IPS-NIHi7 (cell line): Measurements from ENCODE around the gene ARL6IP4.

ENCODE experiments used
- DNase-seq: peaks from one replicate; pipeline ENCODE4 v3.0.0; 2012; ENCODE audit warnings: mixed read lengths; ENCODE audit errors: extremely low spot score

ARL6IP4 gene

DNA sequence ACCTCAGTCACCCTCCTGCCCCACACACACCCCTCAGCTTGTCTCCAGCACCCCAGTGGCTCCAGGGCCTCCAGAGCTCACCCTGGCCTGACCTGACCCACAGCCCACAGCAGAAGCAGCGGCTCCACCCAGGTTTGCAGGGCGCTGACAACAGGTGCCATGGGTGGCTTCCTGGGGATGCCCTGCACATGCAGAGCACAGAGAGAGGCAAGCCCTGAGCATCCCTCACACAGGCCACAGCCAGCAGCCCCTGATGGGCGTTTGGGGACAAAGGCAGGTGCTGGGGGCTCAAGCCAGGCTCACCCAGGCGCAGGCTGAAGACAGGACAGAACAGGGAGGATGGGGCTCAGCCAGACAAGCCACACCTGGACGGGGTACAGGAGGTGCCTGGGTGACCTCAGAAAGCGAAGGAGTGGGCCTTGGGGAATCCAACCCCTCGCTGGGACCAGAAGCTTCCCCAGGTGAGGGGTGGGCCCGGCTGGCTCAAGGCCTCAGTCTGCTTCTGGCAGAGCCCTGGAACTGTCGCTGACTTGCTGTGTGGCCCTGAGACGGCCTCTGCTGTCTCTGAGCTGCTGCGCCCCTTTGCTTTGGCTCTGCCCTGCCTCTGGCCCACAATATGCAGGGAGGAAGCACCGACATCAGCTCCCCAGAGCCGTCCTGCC is 10.6 kb downstream of the ARL6IP4 start:
- DNase-seq, result no peak

DNA sequence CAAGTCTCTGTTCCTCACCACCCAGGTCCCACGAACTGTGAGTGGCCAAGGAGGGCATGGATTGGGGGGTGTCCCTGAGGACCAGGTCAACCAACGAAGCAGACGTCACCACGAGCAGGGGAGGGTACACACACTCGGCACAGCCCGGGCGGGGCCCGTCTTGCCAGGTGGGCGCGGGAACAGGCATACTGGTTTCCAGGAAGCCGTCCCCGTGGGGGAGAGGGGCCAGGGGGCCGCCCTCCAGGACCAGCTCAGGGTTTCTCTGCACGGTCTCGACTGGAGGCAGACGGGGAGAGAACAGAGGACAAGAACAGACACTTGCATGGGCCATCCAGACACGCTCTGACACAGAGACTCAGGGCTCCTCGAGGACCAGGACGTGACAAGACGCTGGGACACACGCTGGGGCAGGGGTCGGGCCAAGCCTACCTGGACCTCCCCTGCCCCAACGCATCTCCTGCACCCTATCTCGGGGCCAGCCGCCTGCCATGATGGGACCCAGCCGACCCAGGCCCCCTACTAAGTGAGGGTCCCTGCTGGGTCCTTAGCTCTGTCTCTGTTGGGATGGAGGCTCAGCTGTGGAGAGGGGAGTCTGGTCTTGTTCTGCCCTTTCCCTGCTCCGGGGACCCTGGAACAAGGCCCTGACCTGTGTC is 11.3 kb downstream of the ARL6IP4 start:
- no peak for DNase-seq

DNA sequence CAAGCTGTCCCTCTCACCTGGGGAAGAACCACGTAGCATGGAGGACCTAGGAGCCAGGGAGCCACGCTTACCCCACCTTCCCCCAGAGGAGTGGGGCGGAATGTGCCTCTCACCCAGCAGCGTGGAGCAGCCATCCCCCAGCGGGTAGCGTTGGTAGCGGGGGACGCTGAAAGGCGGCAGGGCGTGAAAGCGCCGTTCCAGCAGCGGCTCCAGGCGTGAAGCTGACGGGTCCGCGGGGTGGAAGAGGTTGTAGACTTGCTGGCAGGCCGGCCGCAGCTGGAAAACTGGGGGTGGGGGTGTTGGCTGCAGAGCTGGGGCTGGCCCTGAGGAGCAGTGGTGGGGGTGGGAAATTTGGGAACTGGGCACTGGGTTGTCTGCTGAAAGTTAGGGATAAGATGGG is 11.9 kb downstream of the ARL6IP4 start:
- no peak for DNase-seq

DNA sequence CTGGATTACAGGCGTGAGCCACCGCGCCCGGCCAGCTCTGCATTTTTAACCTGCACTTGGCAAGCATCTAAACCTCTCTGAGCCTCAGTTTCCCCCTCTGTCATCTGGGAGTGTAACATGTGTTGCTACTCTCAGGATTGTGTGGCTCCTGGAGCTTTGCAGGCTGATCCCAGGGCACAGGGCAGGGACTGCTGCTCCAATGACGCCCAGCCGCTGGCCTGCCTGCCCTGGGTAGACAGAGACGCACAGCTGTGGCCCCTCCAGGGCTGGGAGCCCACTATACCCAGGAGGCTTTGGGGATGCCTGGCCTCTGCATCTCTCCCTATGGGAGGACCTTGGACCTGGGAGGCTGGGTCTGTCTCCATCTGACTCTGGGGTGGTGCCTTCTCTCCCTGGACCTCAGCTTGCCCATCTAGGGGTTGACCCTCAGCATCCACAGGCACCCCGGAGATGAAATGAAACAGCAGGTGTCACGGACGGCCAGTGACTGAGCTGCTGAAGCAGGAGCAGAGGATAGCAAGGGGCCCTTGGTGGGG is 13.7 kb downstream of the ARL6IP4 start:
- DNase-seq, result no peak

DNA sequence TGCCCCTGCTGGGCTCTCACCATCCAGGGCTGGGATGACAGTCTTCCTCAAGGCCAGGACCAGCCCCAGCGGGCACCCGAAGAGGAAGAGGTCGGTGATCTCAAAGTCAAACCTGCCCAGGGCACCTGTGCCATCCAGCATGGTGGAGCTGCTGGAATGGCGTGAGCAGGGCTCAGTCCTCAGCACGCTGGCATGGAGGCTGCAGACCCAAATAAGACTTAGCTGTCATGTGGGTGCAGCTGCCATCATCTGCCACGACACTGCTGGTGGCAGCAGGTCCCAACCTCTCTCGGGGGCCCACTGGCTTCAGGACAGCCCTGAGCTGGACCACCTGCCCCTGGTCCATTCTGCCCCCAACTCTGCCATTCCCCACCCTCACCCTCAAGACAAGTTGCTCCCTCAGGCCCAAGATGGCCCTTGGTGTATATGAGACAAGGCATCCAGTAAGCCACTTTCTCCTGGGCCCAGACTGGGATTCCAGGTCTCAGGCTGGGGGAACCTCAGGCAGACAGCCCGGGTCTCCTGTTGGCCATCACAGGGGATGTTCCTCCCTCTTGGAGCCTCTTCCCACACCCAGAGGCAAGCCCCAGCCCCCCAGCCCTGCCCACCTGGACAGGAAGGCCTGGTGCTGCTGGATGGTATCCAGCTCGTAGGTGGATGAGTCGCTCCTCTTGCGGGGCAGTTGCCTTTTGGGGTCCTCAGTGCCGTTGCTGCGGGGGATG is 14.5 kb downstream of the ARL6IP4 start:
- DNase-seq, result no peak

DNA sequence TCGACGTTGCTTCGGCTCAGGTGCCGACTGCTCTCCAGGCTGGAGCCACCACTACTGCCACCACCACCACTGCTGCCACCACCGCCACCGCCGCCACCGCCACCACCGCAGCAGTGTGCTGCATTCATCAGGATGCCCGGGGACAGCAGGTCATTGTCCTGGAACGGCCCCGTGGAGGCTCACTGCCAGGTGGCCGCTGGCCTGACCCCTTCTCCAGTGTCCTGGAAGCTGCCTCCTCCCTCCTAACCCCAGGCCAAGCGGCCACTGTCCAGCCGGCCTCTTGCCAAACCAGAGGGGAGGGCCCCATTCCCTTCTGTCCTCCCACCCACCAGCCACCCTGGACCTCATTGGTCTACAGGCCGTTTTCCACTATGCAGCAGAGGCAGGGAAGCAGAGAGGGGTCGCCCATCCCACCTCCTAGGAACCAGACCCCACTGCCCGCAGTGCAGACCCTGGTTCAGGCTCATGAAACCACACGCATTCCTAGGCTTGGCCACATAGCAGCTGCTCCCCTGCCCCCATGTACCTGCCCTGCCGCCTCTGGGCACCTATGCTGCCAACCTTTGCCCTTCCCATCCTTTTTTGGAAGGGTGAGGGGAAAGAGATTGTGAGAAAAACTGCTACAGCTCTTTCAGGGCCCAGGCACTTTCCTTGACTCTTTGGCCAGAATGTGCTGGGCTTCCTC is 15.2 kb downstream of the ARL6IP4 start:
- no peak for DNase-seq

DNA sequence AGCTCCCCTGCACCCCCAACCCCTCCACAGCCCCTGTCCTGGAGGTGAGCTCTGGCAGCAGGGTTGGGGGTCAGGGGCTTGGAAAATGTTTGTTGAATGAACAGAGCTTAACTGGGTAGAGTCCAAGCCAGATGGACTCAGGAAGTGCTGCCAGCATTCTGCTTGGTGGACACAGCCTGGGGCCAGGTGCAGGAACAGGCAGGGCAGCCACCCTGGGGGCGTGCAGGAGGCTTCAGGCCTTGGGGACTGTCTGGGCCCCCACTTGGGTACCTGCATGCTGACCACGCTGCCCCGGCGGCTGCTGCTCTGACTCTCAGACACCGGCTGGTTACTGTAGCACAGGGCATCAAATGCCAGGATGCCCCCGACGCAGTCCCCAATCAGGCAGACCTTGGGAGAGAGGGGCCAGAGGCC is 15.7 kb downstream of the ARL6IP4 start:
- DNase-seq, result no peak

DNA sequence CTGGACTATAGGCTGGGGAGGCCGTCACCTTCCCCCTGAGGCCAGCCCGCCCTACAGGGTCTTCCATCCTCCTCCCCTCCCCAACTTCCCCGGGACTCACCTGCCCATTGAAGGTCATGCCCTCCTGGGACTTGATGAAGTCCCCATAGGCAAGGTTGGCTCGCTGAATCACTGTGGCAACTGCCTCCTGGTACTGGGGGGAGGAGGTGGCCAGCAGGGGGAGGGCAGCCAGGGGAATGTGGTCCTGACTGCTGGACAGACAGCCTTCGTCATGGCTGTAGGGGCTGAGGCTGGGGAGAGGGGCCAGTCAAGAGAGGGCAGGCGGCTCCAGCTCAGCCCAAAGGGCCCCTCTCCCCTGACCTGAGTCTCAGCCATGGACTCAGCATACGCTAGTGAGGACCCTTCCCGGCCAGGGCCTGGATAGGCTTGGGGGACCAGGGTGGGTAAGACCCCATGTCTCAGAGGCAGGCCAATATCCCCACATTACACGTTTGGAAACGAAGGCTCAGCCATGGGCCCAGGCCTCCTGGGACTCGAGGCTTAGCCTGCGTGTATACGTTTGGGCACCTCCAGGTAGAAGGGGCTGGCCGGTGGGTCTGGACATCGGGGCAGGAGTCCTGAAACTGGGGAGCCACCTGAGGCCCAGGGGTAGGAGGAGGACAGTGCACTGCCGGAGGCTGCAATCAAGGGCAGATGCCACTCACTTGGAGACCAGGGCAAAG is 16.3 kb downstream of the ARL6IP4 start:
- no peak for DNase-seq

DNA sequence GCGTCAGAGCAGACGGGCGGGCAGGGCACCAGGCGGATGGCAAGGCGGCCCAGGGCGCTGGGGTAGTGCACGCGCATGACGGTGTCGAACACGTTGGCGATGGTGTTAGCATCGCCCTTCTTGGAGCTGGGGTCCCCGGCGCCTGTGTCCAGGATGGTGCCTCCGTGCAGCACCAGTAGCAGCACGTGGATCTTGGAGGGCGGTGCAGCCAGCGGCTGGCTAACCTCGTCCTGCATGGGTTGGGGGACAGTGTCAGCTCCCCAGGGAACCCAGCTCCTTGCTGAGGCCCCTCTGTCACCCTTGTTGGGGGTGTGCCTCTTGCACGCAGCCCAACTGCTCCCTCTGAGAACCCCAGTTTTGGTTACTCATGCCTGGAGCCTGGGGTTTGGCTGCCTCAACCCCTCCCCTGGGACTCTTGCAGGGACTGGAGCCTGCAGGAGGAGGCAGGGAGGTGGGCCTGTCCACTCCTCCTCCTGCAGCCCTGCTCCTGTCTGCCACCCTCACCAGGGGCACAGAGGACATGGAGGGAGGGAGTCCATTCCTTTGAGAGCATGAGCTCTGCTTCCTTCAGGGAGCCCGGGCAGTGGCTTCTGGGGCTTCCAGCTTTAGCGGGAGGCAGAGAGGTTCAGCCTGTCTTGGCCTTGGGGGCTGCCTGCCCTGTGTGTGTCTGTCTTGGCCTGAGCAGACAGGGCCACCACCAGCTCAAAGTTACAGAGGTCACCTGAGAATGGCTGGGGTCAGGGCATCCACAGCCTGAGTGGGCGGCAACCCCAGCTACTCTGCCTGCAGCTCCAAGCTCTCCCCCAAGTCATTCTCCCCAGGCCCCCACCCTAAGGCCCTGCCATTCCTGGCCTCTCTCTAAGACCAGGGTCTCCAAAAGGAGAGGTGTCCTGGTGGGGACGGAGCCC is 17.1 kb downstream of the ARL6IP4 start:
- no peak for DNase-seq

DNA sequence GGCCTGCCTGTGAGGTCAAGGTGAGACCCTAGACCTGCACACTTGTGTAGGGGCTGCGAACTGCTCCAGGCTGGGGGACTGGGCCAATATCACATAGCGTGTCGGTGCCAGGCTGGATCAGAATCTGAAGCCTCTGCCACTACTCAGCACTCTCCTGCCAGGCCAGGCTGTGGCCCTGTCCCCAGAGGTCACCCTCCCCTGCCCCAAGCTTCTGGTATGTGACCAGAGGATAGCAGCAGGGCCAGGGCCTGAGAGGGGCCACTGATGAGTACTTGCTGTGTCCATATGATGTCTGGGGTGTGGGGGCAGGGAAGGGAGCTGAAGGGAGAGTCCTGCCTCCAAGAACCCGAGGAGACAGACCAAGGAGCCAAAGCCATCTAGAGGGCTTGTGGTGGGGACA is 17.8 kb downstream of the ARL6IP4 start:
- no peak for DNase-seq

DNA sequence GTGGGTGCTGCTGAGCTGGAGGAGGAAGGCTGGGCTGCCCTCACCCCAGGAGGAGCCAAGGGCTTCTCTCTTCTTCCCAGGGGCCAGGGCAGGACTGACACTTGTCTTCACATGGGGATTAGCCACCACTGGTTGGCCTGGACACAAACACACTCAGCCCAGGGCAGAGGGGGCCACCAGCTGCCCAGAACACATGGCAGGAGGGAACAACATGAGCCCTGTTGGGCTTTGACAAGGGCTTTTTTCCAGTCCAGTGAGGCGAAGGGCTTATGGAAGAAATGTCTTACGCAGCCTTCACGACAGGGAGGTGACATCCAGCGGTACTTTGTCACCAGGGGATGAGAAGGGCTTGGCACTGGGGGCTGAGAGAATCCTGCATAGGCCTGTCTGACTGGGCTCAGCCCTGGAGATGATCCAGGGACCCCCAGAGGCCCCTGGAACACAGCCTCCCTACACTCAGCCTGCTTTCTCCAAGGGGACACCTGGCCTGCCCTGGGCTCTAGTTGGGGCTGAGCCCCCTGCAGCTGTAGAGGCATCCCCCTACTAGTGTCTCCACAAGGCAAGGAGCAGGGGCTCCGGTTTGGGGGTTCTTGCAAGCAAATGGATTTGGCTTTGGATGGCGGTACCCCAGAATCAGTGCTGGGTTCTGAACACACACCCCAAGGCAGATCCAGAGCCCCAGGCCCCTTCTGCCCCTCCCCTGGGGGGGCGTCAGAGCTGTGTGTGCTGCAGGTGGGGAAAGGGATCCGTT is 18.9 kb downstream of the ARL6IP4 start:
- DNase-seq, result no peak

DNA sequence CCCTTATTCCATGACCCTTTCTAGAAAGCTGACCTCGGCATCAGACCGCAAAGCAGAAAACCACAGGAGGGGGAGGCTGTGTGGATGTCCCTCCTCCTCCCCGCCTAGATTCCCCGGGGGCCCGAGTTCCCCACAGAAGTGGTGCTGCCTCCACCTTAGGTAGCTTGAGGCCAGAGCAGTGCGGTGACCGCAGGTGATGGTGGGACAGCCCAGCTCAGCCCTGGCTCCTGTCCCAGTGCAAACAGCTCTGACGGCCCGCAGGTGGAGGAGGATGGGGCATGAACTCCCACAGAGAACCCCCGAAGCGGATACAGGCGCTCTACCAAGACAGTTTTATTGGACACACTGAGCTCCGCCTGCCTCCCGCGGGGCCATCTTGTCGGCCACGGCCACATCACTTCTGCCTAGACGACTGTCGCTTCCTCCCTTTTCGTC is 19.5 kb downstream of the ARL6IP4 start:
- DNase-seq, result no peak

DNA sequence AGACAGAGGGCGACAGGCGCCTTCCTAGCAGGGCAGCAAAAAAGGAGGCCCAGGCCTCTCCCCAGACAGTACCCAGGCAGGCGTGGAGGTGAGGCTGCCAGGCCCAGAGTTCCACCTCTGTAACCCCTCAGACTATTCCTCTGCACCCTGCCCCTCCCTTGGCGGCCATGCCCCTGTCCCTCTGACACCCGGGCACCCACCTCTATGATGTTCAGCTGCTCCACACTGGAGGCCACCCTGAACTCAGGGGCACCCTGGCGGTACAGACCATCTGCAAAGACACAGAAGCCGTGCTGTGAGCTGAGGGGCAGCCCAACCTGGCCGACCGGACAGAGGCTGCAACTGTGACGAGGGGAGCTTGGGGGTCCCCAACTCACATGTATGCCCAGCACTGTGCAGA is 20.1 kb downstream of the ARL6IP4 start:
- DNase-seq, result no peak

DNA sequence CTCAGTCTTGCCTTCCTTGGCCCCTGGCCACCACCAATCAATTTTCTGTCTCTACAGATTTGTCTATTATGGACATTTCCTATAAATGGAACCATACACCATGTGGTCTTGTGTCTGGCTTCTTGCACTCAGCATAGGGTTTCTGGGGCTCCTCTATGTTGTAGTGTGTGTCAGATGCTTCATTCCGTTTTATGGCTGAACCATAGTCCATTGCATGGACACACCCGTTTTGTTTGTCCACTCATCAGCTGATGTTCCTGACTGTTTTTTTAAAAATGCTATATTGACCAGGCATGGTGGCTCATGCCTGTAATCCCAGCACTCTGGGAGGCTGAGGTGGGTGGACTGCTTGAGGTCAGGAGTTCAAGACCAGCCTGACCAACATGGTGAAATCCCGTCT is 21.0 kb downstream of the ARL6IP4 start:
- no peak for DNase-seq

DNA sequence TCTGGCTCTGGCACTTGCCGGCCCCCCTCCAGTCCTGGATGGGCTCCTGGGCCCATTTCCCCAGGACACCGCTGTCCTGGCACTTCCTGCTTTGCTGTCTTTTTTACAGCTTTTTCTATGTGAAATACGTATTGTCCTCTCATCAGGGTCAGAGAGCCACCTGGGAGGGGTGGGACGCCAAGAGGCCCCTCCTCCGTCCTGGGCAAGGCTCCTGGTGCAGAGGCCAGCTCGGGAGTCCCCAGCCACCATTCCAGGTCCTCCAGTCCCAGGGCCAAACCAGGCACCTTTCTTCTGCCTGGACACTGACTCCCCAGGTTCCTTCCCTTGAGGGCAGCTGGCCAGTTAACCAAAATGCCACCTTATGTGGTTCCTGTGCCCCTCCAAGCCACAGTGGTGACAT is 22.8 kb downstream of the ARL6IP4 start:
- DNase-seq, result no peak

DNA sequence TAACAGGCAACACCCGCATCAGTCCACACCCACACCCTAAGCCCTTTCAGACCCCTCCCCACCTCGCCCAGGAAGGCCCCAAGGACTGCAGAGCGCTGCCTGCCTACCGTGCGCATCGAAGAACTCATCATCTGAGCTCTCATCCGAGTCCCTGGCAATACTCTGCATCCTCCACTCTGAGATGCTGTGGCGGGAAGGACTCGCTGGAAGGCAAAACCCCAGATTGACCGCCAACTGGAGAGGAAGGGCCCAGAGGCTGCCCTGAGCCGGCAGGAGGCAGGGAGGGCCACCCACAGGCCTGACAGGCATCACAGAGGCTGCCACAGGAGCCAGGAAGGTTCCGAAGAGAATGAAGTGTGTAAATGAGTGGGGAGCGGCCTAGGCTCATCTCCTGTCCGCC is 23.8 kb downstream of the ARL6IP4 start:
- DNase-seq, result no peak

DNA sequence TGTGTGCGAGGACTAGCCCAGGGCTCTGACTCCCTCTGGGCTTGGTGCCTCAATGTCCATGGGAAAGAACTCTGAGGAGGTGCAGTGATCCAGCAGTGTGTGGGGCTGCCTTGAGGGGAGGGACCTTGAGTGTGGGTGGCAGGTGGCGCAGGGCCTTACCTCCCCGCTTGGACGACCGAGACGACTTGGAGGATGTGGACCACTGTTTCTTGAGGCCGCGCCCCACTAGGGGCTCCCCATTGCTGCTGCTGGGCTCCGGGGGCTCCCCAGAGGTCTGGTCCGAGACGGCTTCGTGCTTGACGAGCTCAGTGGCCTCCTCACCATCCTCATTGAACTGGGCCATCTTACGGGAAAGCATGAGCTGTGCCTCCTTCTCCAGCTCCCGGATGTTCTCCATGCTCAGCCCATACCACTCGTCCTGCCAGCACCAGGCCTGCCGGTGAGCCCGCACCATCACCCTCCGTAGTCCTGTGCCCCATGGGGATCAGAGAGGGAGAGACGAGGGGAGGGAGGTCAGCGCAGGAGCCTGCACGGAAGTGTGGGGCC is 24.7 kb downstream of the ARL6IP4 start:
- DNase-seq, result no peak

DNA sequence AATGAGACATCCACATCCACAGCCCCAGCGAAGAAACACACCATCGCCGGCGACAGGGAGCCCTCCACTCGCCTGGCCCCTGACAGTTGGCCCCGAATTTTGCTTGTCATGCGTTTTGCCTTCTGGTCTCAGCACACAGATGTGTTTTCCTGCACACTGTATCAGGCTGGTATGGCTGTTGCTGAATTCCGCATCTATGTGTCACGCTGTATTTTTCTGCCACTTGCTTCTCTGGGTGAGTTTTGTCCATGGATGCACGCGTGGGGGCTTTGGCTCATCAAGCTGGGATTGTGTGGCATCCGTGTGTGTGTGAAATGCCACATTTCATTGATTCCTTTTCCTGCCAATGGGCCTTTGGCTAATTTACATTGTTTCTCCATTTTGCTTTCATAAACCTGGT is 26.5 kb downstream of the ARL6IP4 start:
- DNase-seq, result no peak

DNA sequence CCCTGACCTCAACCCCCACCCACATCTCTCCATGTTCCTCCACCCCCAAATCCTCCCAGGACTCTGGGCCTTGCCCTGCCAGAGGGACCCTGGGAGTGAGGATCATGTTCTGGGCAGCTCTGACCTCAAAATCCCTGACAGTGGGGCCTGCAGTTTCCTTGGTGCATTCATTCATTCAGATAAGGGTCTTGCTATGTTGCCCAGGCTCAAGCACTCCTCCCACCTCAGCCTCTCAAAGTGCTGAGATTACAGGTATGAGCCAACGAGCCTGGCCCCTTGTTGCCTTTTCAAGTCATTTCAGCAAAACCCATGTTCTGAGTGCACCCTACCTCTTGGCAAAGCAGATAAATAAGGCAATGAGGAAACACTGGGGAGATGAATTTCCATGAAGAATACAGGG is 29.6 kb downstream of the ARL6IP4 start:
- DNase-seq, result no peak

DNA sequence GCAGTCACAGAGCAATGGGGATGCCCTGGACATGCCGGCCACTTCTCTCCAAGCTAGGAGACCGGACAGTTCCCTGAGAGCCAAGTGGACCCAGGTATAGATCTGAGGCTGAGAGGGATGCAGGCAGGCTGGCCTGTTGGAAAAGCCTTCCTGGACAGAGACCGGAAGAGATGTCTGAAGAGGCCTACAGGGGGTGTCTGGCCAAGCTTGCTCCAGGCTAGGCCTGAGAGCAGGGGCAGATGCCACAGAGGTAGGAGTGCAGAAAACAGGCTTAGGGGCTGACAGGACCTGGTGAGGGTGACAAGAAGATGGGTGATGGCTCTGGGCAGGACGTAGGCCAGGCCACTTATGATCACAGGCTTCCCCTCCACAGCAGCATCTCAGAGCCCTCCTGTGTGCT is 30.2 kb downstream of the ARL6IP4 start:
- no peak for DNase-seq
